Neutrophil (primary cell): Measurements from ENCODE around the gene ZBTB32.
"Not testable (repeated sequence)": the region's sequence is repeated elsewhere in the genome, so short reads cannot be mapped to it uniquely, and the experiment has no call there.

Source experiments
- H3K27ac ChIP-seq: fragments of 200-600 bp; sonication (generic); 2 replicates; pipeline ENCODE4 v1.5.1; 2016; ENCODE audit warnings: mild to moderate bottlenecking, moderate library complexity
- H3K27me3 ChIP-seq: fragments of 200-600 bp; sonication (generic); 2 replicates; pipeline ENCODE4 v1.6.0; 2016; ENCODE audit warnings: mild to moderate bottlenecking
- H3K36me3 ChIP-seq: fragments of 200-600 bp; sonication (generic); 2 replicates; pipeline ENCODE4 v1.5.1; 2017
- H3K4me1 ChIP-seq, 2 experiments: fragments of 200-600 bp in 1 of 2; sonication (generic) in 1 of 2; 1 replicate in 1 of 2; 2 replicates in 1 of 2; pipeline versions ENCODE4 v1.5.1 to v1.6.1; 2013 to 2016; ENCODE audit warnings: low read depth in 1 of 2, low read length in 1 of 2, mild to moderate bottlenecking in 1 of 2, moderate library complexity in 1 of 2; ENCODE audit not compliant: control insufficient read depth in 1 of 2, insufficient read depth in 1 of 2
- H3K4me3 ChIP-seq, 2 experiments: fragments of 200-600 bp in 1 of 2; sonication (generic) in 1 of 2; 1 replicate in 1 of 2; 2 replicates in 1 of 2; pipeline ENCODE4 v1.5.1; 2013 to 2016; ENCODE audit warnings: low read depth in 1 of 2, low read length in 1 of 2, mild to moderate bottlenecking in 1 of 2, moderate library complexity in 1 of 2
- H3K9me3 ChIP-seq: fragments of 200-600 bp; sonication (generic); 2 replicates; pipeline ENCODE4 v1.5.1; 2016
- CTCF ChIP-seq: fragments of 200-600 bp; sonication (generic); IDR thresholded peaks from 2 replicates; pipeline ENCODE4 v1.5.1; 2016; ENCODE audit warnings: antibody characterized with exemption

Gene ZBTB32

GRCh38 chr19:35722461-35722860, 18.1 kb downstream of the ZBTB32 start:
- Histone ChIP-seq H3K9me3 (no peaks in the 10 kb centered on the region), H3K27ac (no peak overlapping the region), H3K27me3 (no peaks in the 10 kb centered on the region), H3K4me1 (peaks cover 12 to 14% of the 10 kb centered on the region in 2 experiments), H3K4me3 (no peak overlapping the region), H3K36me3 (peaks cover 80% of the 10 kb centered on the region)
- TF ChIP-seq CTCF, result no peak

DNA sequence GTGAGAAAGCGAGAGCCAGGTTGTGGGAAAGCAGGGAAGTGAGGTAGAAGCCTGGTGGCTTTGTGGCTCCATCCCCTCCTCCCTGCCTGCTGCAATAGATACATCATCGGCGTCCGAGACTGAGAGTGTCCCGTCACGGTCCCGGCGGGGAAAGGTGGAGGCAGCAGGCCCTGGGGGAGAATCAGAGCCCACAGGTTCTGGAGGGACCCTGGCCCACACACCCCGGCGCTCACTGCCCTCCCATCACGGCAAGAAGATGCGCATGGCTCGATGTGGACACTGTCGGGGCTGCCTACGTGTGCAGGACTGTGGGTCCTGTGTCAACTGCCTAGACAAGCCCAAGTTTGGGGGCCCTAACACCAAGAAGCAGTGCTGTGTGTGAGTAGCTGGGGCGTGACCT, 18.5 kb downstream of the ZBTB32 start:
- H3K36me3 ChIP-seq, result peaks cover 84% of the 10 kb centered on the region
- H3K4me3 ChIP-seq, result no peak overlapping the region
- TF ChIP-seq CTCF, result no peak
- peaks cover 12 to 14% of the 10 kb centered on the region in 2 experiments for H3K4me1 ChIP-seq
- H3K27me3 ChIP-seq, result no peaks in the 10 kb centered on the region
- H3K9me3 ChIP-seq, result no peaks in the 10 kb centered on the region
- no peak overlapping the region for H3K27ac ChIP-seq

DNA sequence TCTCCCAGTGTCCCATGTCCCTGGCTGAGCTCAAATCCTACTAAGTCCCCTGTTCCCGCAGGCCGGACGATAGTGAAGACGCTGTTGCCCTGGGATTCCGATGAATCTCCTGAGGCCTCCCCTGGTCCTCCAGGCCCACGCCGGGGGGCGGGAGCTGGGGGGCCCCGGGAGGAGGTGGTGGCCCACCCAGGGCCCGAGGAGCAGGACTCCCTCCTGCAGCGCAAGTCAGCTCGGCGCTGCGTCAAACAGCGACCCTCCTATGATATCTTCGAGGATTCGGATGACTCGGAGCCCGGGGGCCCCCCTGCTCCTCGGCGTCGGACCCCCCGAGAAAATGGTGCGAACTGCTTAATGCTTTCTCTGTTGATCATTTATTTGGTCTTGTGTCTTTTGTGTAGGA, 19.3 kb downstream of the ZBTB32 start:
- peaks cover 92% of the 10 kb centered on the region for H3K36me3 ChIP-seq
- H3K27ac ChIP-seq, result no peak overlapping the region
- no peak overlapping the region for H3K4me3 ChIP-seq
- H3K27me3 ChIP-seq, result no peaks in the 10 kb centered on the region
- H3K4me1 ChIP-seq, result peaks cover 7 to 10% of the 10 kb centered on the region in 2 experiments
- TF ChIP-seq CTCF, result no peak
- H3K9me3 ChIP-seq, result no peaks in the 10 kb centered on the region

DNA sequence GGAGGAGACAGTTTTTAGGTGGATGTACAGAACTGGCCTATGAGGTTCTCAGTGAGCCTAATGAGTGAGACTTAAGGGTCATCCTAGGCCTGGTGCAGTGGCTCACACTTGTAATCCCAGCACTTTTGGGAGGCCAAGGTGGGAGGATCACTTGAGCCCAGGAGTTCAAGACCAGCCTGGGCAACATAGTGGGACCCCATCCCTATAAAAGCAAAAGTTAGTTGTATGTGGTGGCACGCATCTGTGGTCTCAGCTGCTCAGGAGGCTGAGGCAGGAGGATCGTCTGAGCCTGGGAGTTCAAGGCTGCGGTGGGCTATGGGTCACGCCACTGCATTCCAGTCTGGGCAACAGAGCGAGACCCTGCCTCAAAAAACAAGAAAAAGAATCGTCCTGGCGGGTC, 19.8 kb downstream of the ZBTB32 start:
- not testable (repeated sequence) for H3K27me3 ChIP-seq, H3K4me3 ChIP-seq, H3K9me3 ChIP-seq, H3K27ac ChIP-seq, H3K4me1 ChIP-seq
- peaks cover 97% of the 10 kb centered on the region for H3K36me3 ChIP-seq

DNA sequence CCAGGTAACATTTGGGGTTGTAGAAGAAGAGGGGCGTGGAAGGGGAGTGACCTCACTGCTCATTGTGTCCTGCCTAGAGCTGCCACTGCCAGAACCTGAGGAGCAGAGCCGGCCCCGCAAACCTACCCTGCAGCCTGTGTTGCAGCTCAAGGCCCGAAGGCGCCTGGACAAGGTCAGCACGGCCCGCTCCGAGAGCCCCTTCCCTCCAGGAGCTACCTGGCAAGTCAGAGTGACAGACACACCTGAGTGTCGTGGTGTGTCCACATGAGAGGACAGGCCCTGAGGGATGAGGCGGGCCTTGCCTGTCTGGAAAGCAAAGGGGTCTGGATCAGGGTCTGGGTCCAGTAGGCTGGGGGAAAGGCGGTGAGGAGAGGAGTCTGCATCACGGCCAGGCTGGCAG, 20.2 kb downstream of the ZBTB32 start:
- Histone ChIP-seq H3K36me3 (peaks cover 100% of the 10 kb centered on the region), H3K27ac (no peak overlapping the region), H3K9me3 (no peaks in the 10 kb centered on the region), H3K27me3 (no peaks in the 10 kb centered on the region), H3K4me1 (peaks cover 0 to 1% of the 10 kb centered on the region in 2 experiments), H3K4me3 (no peak overlapping the region)
- TF ChIP-seq CTCF, result no peak

DNA sequence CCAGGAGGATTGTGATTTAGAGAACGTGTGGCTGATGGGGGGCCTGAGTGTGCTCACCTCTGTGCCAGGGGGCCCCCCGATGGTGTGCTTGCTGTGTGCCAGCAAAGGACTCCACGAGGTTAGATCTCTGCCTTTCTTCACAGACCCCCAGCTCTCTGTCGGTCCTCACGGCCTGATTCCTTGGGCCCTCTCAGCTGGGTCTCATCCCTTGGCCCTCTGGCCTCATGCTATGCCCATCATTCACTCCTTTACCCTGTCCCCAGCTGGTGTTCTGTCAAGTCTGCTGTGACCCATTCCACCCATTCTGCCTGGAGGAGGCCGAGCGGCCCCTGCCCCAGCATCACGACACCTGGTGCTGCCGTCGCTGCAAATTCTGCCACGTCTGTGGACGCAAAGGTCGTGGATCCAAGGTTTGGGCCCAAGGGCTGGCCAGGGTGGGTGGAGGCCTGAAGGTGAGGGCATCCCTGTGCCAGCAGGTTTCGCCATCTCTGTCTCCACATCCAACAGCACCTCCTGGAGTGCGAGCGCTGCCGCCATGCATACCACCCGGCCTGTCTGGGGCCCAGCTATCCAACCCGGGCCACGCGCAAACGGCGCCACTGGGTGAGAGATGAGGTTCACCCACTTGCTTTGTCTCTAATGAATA, 21.0 kb downstream of the ZBTB32 start:
- Histone ChIP-seq H3K27me3 (no peaks in the 10 kb centered on the region), H3K4me3 (no peak overlapping the region), H3K27ac (no peak overlapping the region), H3K4me1 (no peaks in the 10 kb centered on the region), H3K9me3 (no peaks in the 10 kb centered on the region), H3K36me3 (peaks cover 100% of the 10 kb centered on the region)
- no peak for TF ChIP-seq CTCF
